Middle frontal gyrus (tissue), 1 donor: Measurements from ENCODE around the gene PSMA6.

Experiments used
- DNase-seq: peaks from one replicate; pipeline ENCODE4 v3.0.0-alpha.2; 2015; ENCODE audit warnings: low spot score; ENCODE audit errors: extremely low spot score

The PSMA6 gene

DNA sequence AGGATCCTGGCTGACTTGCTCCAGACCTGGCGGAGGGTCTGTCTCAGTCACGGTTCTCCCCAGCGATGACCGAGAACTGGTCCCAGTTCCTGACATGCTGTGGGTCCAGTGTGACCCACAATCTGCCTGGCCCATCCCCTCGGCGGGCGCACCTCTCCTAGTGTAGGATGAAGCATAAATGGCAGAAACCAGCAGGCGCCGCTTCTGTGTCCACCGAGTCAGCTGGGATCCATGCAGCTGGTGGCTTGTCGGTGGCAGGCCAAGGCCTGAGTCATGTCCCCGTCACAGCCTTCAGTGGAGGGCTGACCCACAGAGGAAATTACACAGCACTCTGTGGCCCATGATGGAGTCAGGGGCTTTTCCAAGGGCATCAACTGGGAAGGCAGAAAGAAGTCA lies 73.9 kb downstream of the PSMA6 start:
- DNase-seq = no peak

DNA sequence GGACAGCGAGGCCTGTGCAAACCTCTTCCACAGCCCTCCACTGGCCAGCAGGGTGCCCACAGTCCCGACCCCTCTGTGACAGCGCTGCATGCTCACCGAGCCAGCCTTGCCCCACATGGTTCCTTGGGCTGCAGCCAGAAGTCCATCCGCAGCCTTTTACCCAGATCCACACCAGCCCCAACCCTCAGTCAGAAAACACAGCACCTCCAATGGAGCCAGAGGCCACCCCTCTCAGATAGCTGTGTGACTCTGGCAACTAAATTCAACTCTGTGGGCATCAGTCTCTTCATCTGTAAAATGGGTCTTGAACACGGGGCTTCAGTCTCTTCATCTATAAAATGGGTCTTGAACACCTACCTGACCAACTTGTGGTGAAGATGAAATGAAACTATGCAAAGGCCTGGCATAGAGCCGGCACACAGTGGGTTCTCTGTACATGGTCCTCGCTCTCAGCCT lies 74.4 kb downstream of the PSMA6 start:
- DNase-seq = no peak

- no peak for DNase-seq
Measured at GRCh38 chr14:35367056-35367372, 74.8 kb downstream of the PSMA6 start.
